ENCODE data around the gene MTA1.

DNA sequence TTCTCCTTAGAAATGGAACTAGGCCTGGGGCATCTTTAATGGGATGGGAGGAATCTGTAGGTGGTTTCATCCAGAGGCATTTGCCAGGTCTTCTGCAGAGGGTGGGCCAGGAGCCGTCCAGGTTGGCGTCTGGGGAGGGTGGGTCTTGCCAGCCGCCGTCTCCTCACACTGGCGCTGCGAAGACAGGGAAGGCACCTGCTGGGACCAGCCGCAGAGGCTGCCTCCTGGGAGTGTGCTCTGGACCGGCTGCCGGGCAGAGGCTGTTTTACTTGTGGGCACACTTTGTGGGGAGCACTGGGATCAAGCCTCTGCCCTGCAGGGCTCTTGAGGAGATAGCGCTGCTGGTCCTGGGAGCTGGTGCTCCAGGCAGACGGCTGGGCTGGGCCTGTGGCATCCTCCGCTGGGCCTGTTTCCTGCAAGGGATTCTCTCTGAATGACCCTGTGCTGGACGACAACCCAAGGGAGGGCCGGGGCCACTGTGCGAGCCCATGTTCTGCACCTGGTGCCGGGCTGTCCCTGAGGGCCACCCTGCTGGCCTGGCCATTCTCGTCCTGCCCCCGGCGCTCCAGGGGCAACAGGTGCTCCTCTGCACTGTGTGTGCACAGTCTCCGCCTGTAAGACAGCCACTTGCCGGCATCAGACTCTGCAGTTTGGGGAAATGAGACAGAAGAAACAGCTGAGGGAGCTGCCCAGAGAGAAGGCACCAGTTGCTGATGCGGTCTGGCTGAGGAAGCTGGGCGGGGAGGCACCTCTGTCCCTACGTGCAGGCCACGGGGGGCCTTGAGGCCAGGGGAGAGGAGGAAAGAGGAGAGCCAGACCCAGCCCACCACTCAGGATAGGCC, 31.3 kb upstream of the MTA1 start:
- TF ChIP-seq, protein P1, sequence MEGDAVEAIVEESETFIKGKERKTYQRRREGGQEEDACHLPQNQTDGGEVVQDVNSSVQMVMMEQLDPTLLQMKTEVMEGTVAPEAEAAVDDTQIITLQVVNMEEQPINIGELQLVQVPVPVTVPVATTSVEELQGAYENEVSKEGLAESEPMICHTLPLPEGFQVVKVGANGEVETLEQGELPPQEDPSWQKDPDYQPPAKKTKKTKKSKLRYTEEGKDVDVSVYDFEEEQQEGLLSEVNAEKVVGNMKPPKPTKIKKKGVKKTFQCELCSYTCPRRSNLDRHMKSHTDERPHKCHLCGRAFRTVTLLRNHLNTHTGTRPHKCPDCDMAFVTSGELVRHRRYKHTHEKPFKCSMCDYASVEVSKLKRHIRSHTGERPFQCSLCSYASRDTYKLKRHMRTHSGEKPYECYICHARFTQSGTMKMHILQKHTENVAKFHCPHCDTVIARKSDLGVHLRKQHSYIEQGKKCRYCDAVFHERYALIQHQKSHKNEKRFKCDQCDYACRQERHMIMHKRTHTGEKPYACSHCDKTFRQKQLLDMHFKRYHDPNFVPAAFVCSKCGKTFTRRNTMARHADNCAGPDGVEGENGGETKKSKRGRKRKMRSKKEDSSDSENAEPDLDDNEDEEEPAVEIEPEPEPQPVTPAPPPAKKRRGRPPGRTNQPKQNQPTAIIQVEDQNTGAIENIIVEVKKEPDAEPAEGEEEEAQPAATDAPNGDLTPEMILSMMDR (IDR thresholded peaks at IDR 0.05; ENCODE audit: low read length) = no peak
- no peak for TF ChIP-seq EZH2phosphoT487 (IDR thresholded peaks at IDR 0.05; ENCODE audit: low read length)

All from MM.1S (cell line).